Testis (tissue), 2 donors: ENCODE data around the gene PF4V1.

ENCODE experiments used
- POLR2A ChIP-seq: fragments of 450-650 bp; IDR thresholded peaks from one replicate; pipeline ENCODE4 v1.6.1; 2017; ENCODE audit warnings: antibody characterized with exemption, mild to moderate bottlenecking, moderate library complexity
- TF ChIP-seq, protein P1 (sequence below), 3 experiments: fragments of 450-650 bp in 2 of 3; fragments of 200-600 bp in 1 of 3; sonication (generic) in 1 of 3; IDR thresholded peaks; one replicate each; pipeline ENCODE4 v1.5.1; 2016 to 2019; ENCODE audit warnings: antibody characterized with exemption in 3 of 3, mild to moderate bottlenecking in 2 of 3, moderate library complexity in 1 of 3

DNA sequence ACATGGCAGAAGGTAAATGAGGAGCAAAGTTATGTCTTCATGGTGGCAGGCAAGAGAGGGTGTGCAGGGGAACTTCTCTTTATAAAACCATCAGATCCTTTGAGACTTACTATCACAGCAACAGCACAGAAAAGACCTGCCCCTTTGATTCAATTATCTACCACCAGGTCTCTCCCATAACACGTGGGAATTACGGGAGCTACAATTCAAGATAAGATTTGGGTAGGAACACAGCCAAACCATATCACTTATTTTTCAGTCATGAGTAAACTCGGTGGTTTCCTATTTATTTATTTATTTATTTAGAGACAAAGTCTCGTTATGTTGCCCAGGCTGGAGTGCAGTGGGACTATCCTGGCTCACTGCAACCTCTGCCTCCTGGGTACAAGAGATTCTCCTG, 38.2 kb downstream of the PF4V1 start:
- TF ChIP-seq, protein P1, sequence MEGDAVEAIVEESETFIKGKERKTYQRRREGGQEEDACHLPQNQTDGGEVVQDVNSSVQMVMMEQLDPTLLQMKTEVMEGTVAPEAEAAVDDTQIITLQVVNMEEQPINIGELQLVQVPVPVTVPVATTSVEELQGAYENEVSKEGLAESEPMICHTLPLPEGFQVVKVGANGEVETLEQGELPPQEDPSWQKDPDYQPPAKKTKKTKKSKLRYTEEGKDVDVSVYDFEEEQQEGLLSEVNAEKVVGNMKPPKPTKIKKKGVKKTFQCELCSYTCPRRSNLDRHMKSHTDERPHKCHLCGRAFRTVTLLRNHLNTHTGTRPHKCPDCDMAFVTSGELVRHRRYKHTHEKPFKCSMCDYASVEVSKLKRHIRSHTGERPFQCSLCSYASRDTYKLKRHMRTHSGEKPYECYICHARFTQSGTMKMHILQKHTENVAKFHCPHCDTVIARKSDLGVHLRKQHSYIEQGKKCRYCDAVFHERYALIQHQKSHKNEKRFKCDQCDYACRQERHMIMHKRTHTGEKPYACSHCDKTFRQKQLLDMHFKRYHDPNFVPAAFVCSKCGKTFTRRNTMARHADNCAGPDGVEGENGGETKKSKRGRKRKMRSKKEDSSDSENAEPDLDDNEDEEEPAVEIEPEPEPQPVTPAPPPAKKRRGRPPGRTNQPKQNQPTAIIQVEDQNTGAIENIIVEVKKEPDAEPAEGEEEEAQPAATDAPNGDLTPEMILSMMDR (IDR thresholded peaks at IDR 0.05): no peak
- TF ChIP-seq POLR2A: no peak
